Liver (tissue), 3 donors: ENCODE data around the gene ARL5B.

Experiments used
- CTCF ChIP-seq: fragments of 150-350 bp; IDR thresholded peaks from 2 replicates; pipeline ENCODE4 v1.5.1; 2017; ENCODE audit warnings: improper control_type of control experiment, low read depth, low read length; ENCODE audit not compliant: missing input control
- JUND ChIP-seq, 2 donors: IDR thresholded peaks; 2 replicates each; pipeline ENCODE4 v1.6.1; 2016; ENCODE audit warnings: antibody characterized with exemption in 2 of 2
- TAF1 ChIP-seq: conservative IDR thresholded peaks from 2 replicates; pipeline ENCODE4 v1.6.1; 2016; ENCODE audit warnings: antibody characterized with exemption, mild to moderate bottlenecking
- YY1 ChIP-seq: IDR thresholded peaks from 2 replicates; pipeline ENCODE4 v1.6.1; 2016; ENCODE audit warnings: antibody characterized with exemption, mild to moderate bottlenecking
- donor health status: healthy.
- donor health status: healthy.

GRCh38 chr10:18681366-18681765 is 22.1 kb downstream of the ARL5B start:
- no peak for TF ChIP-seq CTCF
- TF ChIP-seq JUND (IDR thresholded peaks at IDR 0.05) = no peak
- no peak for TF ChIP-seq YY1
- TF ChIP-seq TAF1 = no peak
